ENCODE results near the gene CD180.

CD180 gene

GRCh38 chr5:67211926-67212325 lies 15.3 kb upstream of the CD180 start:
- no peak for DNase-seq (ENCODE audit: low read depth in 2 of 2)

GRCh38 chr5:67209141-67209771 lies 12.7 kb upstream of the CD180 start:
- peak in 1 of 2 donors; percentile 36 for DNase-seq (ENCODE audit: low read depth in 2 of 2)

GRCh38 chr5:67208403-67208802 lies 11.8 kb upstream of the CD180 start:
- no peak for DNase-seq (ENCODE audit: low read depth in 2 of 2)

- peak; percentile 58 to 67 for DNase-seq (ENCODE audit: low read depth in 2 of 2)
These were observed 10.3 kb upstream of the CD180 start for GRCh38 chr5:67206929-67207328.

GRCh38 chr5:67206461-67206860 lies 9.9 kb upstream of the CD180 start:
- no peak for DNase-seq (ENCODE audit: low read depth in 2 of 2)

- no peak for DNase-seq (ENCODE audit: low read depth in 2 of 2)
These were observed 9.4 kb upstream of the CD180 start for GRCh38 chr5:67205981-67206380.

GRCh38 chr5:67204821-67205220 lies 8.2 kb upstream of the CD180 start:
- DNase-seq (ENCODE audit: low read depth in 2 of 2) = no peak

- DNase-seq (ENCODE audit: low read depth in 2 of 2) = no peak
These were observed 7.1 kb upstream of the CD180 start for GRCh38 chr5:67203701-67204074.

- no peak for DNase-seq (ENCODE audit: low read depth in 2 of 2)
These were observed 6.2 kb upstream of the CD180 start for GRCh38 chr5:67202828-67203227.

- no peak for DNase-seq (ENCODE audit: low read depth in 2 of 2)
These were observed 5.4 kb upstream of the CD180 start for GRCh38 chr5:67201897-67202549.

GRCh38 chr5:67200809-67201562 lies 4.4 kb upstream of the CD180 start:
- no peak for DNase-seq (ENCODE audit: low read depth in 2 of 2)

GRCh38 chr5:67199859-67200258 lies 3.3 kb upstream of the CD180 start:
- DNase-seq (ENCODE audit: low read depth in 2 of 2) = no peak

GRCh38 chr5:67198917-67199316 lies 2.3 kb upstream of the CD180 start:
- DNase-seq (ENCODE audit: low read depth in 2 of 2) = no peak

GRCh38 chr5:67197536-67197935 lies 937 bp upstream of the CD180 start:
- DNase-seq (ENCODE audit: low read depth in 2 of 2) = no peak

- no peak for DNase-seq (ENCODE audit: low read depth in 2 of 2)
These were observed 958 bp downstream of the CD180 start for GRCh38 chr5:67195406-67196275.

- no peak for DNase-seq (ENCODE audit: low read depth in 2 of 2)
These were observed 2.4 kb downstream of the CD180 start for GRCh38 chr5:67194166-67194565.

- DNase-seq (ENCODE audit: low read depth in 2 of 2) = no peak
These were observed 3.2 kb downstream of the CD180 start for GRCh38 chr5:67193439-67193807.

- no peak for DNase-seq (ENCODE audit: low read depth in 2 of 2)
These were observed 3.7 kb downstream of the CD180 start for GRCh38 chr5:67192719-67193438.

- no peak for DNase-seq (ENCODE audit: low read depth in 2 of 2)
These were observed 5.7 kb downstream of the CD180 start for GRCh38 chr5:67190861-67191260.

- DNase-seq (ENCODE audit: low read depth in 2 of 2) = no peak
These were observed 6.2 kb downstream of the CD180 start for GRCh38 chr5:67190410-67190809.

GRCh38 chr5:67189931-67190330 lies 6.7 kb downstream of the CD180 start:
- DNase-seq (ENCODE audit: low read depth in 2 of 2) = no peak

GRCh38 chr5:67189079-67189354 lies 7.6 kb downstream of the CD180 start:
- DNase-seq (ENCODE audit: low read depth in 2 of 2) = no peak

Measured in stimulated activated CD8-positive, alpha-beta memory T cell treated with anti-CD3 and anti-CD28 coated beads, Interleukin-2, amount 100 ng/mL, for 1 hour (primary cell).